ENCODE data around the gene ZG16B.

- TF ChIP-seq E2F1 (CRISPR knock-in tag; IDR thresholded peaks at IDR 0.05) = no peak
- no peak for TF ChIP-seq FOXK1 (CRISPR knock-in tag; IDR thresholded peaks at IDR 0.05)
- TF ChIP-seq HMGXB4 (CRISPR knock-in tag; IDR thresholded peaks at IDR 0.05) = no peak; the same call in 1 of the 2 replicates
Observed at GRCh38 chr16:2785101-2785991, 44.8 kb upstream of the ZG16B start.

Measured in WTC11 (cell line).